Astrocyte (in vitro differentiated cells and primary cell): Measurements from ENCODE around the gene COL6A1. TPM values are rescaled to one million over a fixed set of nuclear protein-coding genes. Genes with fewer than 3 reads are reported as not detected.

ENCODE experiments used
- DNase-seq: peaks from one replicate; pipeline ENCODE4 v3.0.0-alpha.2; 2010; ENCODE audit warnings: low read depth
- FAIRE-seq: peaks from 2 replicates; lab custom pipeline; 2011; peaks lifted over from hg19 to GRCh38; lab: Jason Lieb, UNC
- H2AFZ ChIP-seq: 2 replicates; pipeline ENCODE4 v1.6.0; 2012; ENCODE audit warnings: low read depth, low read length, inconsistent platforms
- H3K27ac ChIP-seq: 2 replicates; pipeline ENCODE4 v1.5.1; 2011; ENCODE audit warnings: low read depth, low read length, inconsistent platforms
- H3K27me3 ChIP-seq: 2 replicates; pipeline ENCODE4 v1.6.0; 2011; ENCODE audit warnings: low read length, inconsistent platforms; ENCODE audit not compliant: insufficient read depth
- H3K36me3 ChIP-seq: 2 replicates; pipeline ENCODE4 v1.5.1; 2011; ENCODE audit warnings: low read length, inconsistent platforms; ENCODE audit not compliant: insufficient read depth
- H3K4me1 ChIP-seq: 2 replicates; pipeline ENCODE4 v1.5.1; 2011; ENCODE audit warnings: low read length, inconsistent platforms; ENCODE audit not compliant: insufficient read depth
- H3K4me2 ChIP-seq: 2 replicates; pipeline ENCODE4 v1.6.0; 2012; ENCODE audit warnings: low read length, inconsistent platforms
- H3K4me3 ChIP-seq: 2 replicates; pipeline ENCODE4 v1.5.1; 2011; ENCODE audit warnings: low read depth, mild to moderate bottlenecking, low read length, inconsistent platforms; ENCODE audit not compliant: insufficient read depth
- H3K79me2 ChIP-seq: 2 replicates; pipeline ENCODE4 v1.6.0; 2012; ENCODE audit warnings: mild to moderate bottlenecking, low read length, inconsistent platforms; ENCODE audit not compliant: insufficient read depth
- H3K9ac ChIP-seq: 2 replicates; pipeline ENCODE4 v1.6.0; 2012; ENCODE audit warnings: mild to moderate bottlenecking, low read length, inconsistent platforms
- H3K9me3 ChIP-seq: 2 replicates; pipeline ENCODE4 v1.5.1; 2012; ENCODE audit warnings: low read depth, mild to moderate bottlenecking, low read length, inconsistent platforms; ENCODE audit not compliant: insufficient read depth
- H4K20me1 ChIP-seq: 2 replicates; pipeline ENCODE4 v1.6.0; 2012; ENCODE audit warnings: low read length, inconsistent platforms; ENCODE audit not compliant: insufficient read depth
- H3K27ac Mint-ChIP-seq: one replicate; pipeline ENCODE4 v1.8.0; 2021; ENCODE audit warnings: mild to moderate bottlenecking, mixed read lengths; ENCODE audit not compliant: unreplicated experiment
- H3K27me3 Mint-ChIP-seq: one replicate; pipeline ENCODE4 v1.8.0; 2021; ENCODE audit warnings: low read depth, mixed read lengths; ENCODE audit not compliant: unreplicated experiment
- H3K36me3 Mint-ChIP-seq: one replicate; pipeline ENCODE4 v1.8.0; 2021; ENCODE audit warnings: low read depth, mixed read lengths; ENCODE audit not compliant: unreplicated experiment
- H3K4me1 Mint-ChIP-seq: one replicate; pipeline ENCODE4 v1.8.0; 2021; ENCODE audit warnings: low read depth, mixed read lengths; ENCODE audit not compliant: unreplicated experiment
- H3K4me3 Mint-ChIP-seq: one replicate; pipeline ENCODE4 v1.8.0; 2021; ENCODE audit warnings: mild to moderate bottlenecking, moderate library complexity, mixed read lengths; ENCODE audit not compliant: unreplicated experiment
- H3K9me3 Mint-ChIP-seq: one replicate; pipeline ENCODE4 v1.8.0; 2021; ENCODE audit warnings: mild to moderate bottlenecking, mixed read lengths; ENCODE audit not compliant: unreplicated experiment
- CTCF ChIP-seq: IDR thresholded peaks from 2 replicates; pipeline ENCODE4 v1.5.1; 2011; ENCODE audit warnings: low read depth, mild to moderate bottlenecking, inconsistent platforms, low read length, moderate library complexity; ENCODE audit not compliant: insufficient read depth
- EZH2 ChIP-seq: IDR thresholded peaks from 2 replicates; pipeline ENCODE4 v1.6.1; 2012; ENCODE audit warnings: mild to moderate bottlenecking, low read length, inconsistent platforms; ENCODE audit not compliant: insufficient read depth
- total RNA-seq: library from RNA; stranded (reverse); gene quantifications from 2 replicates; pipeline ENCODE4 v1.2.1, GENCODE V29; 2021

The COL6A1 gene
- total RNA-seq, 1 donor from 2014 or later = 131 TPM

- DNase-seq (no peak), FAIRE-seq (no peak)
- Histone ChIP-seq H3K4me2 (no peak overlapping the region), H3K9me3 (no peaks in the 10 kb centered on the region), H3K4me1 (no peaks in the 10 kb centered on the region), H2AFZ (no peak overlapping the region), H3K36me3 (no peaks in the 10 kb centered on the region), H3K4me3 (no peak overlapping the region), H3K79me2 (no peaks in the 10 kb centered on the region), H3K9ac (no peak overlapping the region), H4K20me1 (peaks cover 10% of the 10 kb centered on the region), H3K27ac (no peak overlapping the region), H3K27me3 (no peaks in the 10 kb centered on the region)
- H3K4me1 Mint-ChIP-seq = no peaks in the 10 kb centered on the region
- peaks cover 2% of the 10 kb centered on the region for H3K9me3 Mint-ChIP-seq
- H3K4me3 Mint-ChIP-seq = no peak overlapping the region
- TF ChIP-seq EZH2 (no peak), CTCF (no peak)
- peaks cover 2% of the 10 kb centered on the region for H3K36me3 Mint-ChIP-seq
- no peak overlapping the region for H3K27ac Mint-ChIP-seq
- H3K27me3 Mint-ChIP-seq = peaks cover 16% of the 10 kb centered on the region
Measured at GRCh38 chr21:46007492-46007868, 25.9 kb downstream of the COL6A1 start.

- Histone ChIP-seq H3K4me1 (no peaks in the 10 kb centered on the region), H4K20me1 (peaks cover 4% of the 10 kb centered on the region), H3K27ac (no peak overlapping the region), H3K79me2 (no peaks in the 10 kb centered on the region), H2AFZ (no peak overlapping the region), H3K9me3 (no peaks in the 10 kb centered on the region), H3K36me3 (no peaks in the 10 kb centered on the region), H3K4me3 (no peak overlapping the region), H3K27me3 (no peaks in the 10 kb centered on the region), H3K4me2 (no peak overlapping the region), H3K9ac (no peak overlapping the region)
- DNase-seq (no peak), FAIRE-seq (no peak)
- Mint-ChIP-seq H3K27ac (no peak overlapping the region), H3K4me3 (no peak overlapping the region), H3K27me3 (peaks cover 16% of the 10 kb centered on the region), H3K36me3 (peaks cover 2% of the 10 kb centered on the region), H3K4me1 (no peaks in the 10 kb centered on the region), H3K9me3 (peaks cover 2% of the 10 kb centered on the region)
- TF ChIP-seq EZH2 = no peak
- TF ChIP-seq CTCF = no peak
Measured at GRCh38 chr21:46008893-46009621, 27.5 kb downstream of the COL6A1 start.

- Histone ChIP-seq H3K9ac (no peak overlapping the region), H3K4me1 (no peaks in the 10 kb centered on the region), H4K20me1 (no peaks in the 10 kb centered on the region), H3K36me3 (no peaks in the 10 kb centered on the region), H3K9me3 (no peaks in the 10 kb centered on the region), H3K27me3 (no peaks in the 10 kb centered on the region), H2AFZ (no peak overlapping the region), H3K27ac (no peak overlapping the region), H3K4me2 (no peak overlapping the region), H3K79me2 (no peaks in the 10 kb centered on the region), H3K4me3 (no peak overlapping the region)
- no peak overlapping the region for H3K4me3 Mint-ChIP-seq
- no peaks in the 10 kb centered on the region for H3K4me1 Mint-ChIP-seq
- H3K27me3 Mint-ChIP-seq = peaks cover 20% of the 10 kb centered on the region
- DNase-seq (no peak), FAIRE-seq (no peak)
- H3K36me3 Mint-ChIP-seq = no peaks in the 10 kb centered on the region
- no peak overlapping the region for H3K27ac Mint-ChIP-seq
- H3K9me3 Mint-ChIP-seq = peaks cover 2% of the 10 kb centered on the region
- TF ChIP-seq EZH2 = no peak
- TF ChIP-seq CTCF = no peak
Measured at GRCh38 chr21:46009951-46010705, 28.6 kb downstream of the COL6A1 start.
